Measurements from ENCODE around the gene ACADS. TPM values are rescaled to one million over a fixed set of nuclear protein-coding genes. Genes with fewer than 3 reads are reported as not detected.

ACADS gene
- total RNA-seq, 3 donors from 2014 or later (not counting 1 experiment from before 2014, with no cell fraction given): 14.9 to 18.6 (median 15.5) TPM

- Mint-ChIP-seq H3K27me3 (ENCODE audit: low read depth in 2 of 2) (no peaks in the 10 kb centered on the region), H3K27ac (no peak overlapping the region), H3K4me1 (peaks cover 5 to 9% of the 10 kb centered on the region in 2 donors), H3K4me3 (no peak overlapping the region), H3K9me3 (no peaks in the 10 kb centered on the region), H3K36me3 (no peaks in the 10 kb centered on the region)
- ATAC-seq (no peak), DNase-seq (no peak)
- no CpG with 5 or more reads among the region's 1 CpG for WGBS (ENCODE audit: insufficient coverage)
- H3K27ac ChIP-seq (ENCODE audit: low read length): no peak overlapping the region
- peaks cover 73% of the 10 kb centered on the region for H3K36me3 ChIP-seq (ENCODE audit: control insufficient read depth, insufficient read depth, low read length)
- TF ChIP-seq, protein P1, sequence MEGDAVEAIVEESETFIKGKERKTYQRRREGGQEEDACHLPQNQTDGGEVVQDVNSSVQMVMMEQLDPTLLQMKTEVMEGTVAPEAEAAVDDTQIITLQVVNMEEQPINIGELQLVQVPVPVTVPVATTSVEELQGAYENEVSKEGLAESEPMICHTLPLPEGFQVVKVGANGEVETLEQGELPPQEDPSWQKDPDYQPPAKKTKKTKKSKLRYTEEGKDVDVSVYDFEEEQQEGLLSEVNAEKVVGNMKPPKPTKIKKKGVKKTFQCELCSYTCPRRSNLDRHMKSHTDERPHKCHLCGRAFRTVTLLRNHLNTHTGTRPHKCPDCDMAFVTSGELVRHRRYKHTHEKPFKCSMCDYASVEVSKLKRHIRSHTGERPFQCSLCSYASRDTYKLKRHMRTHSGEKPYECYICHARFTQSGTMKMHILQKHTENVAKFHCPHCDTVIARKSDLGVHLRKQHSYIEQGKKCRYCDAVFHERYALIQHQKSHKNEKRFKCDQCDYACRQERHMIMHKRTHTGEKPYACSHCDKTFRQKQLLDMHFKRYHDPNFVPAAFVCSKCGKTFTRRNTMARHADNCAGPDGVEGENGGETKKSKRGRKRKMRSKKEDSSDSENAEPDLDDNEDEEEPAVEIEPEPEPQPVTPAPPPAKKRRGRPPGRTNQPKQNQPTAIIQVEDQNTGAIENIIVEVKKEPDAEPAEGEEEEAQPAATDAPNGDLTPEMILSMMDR (IDR thresholded peaks at IDR 0.05): no peak
- intact Hi-C loops (cut with micrococcal nuclease): no loop called here
- H3K4me3 ChIP-seq (ENCODE audit: low read length): no peak overlapping the region
- peaks cover 3% of the 10 kb centered on the region for H3K4me1 ChIP-seq (ENCODE audit: control insufficient read depth, insufficient read depth, low read length)
- H3K9me3 ChIP-seq (ENCODE audit: control insufficient read depth, insufficient read depth, low read length): no peaks in the 10 kb centered on the region
- no peaks in the 10 kb centered on the region for H3K27me3 ChIP-seq (ENCODE audit: control insufficient read depth, insufficient read depth, low read length)
Measured at GRCh38 chr12:120697344-120697743, 28.3 kb upstream of the ACADS start.

- Mint-ChIP-seq H3K4me3 (no peak overlapping the region), H3K36me3 (no peaks in the 10 kb centered on the region), H3K9me3 (no peaks in the 10 kb centered on the region), H3K27me3 (ENCODE audit: low read depth in 2 of 2) (no peaks in the 10 kb centered on the region), H3K27ac (no peak overlapping the region), H3K4me1 (no peaks in the 10 kb centered on the region)
- Histone ChIP-seq H3K27ac (ENCODE audit: low read length) (no peak overlapping the region), H3K27me3 (ENCODE audit: control insufficient read depth, insufficient read depth, low read length) (no peaks in the 10 kb centered on the region), H3K36me3 (ENCODE audit: control insufficient read depth, insufficient read depth, low read length) (peaks cover 81% of the 10 kb centered on the region), H3K4me1 (ENCODE audit: control insufficient read depth, insufficient read depth, low read length) (no peaks in the 10 kb centered on the region), H3K4me3 (ENCODE audit: low read length) (no peak overlapping the region), H3K9me3 (ENCODE audit: control insufficient read depth, insufficient read depth, low read length) (no peaks in the 10 kb centered on the region)
- ATAC-seq: no peak
- DNase-seq: no peak
- TF ChIP-seq, protein P1 (IDR thresholded peaks at IDR 0.05): no peak
- intact Hi-C loops (cut with micrococcal nuclease): no loop called here
- 80% methylated on average over 2 of the region's 3 CpGs for WGBS (ENCODE audit: insufficient coverage)
Measured at GRCh38 chr12:120698665-120699064, 27.0 kb upstream of the ACADS start.

DNA sequence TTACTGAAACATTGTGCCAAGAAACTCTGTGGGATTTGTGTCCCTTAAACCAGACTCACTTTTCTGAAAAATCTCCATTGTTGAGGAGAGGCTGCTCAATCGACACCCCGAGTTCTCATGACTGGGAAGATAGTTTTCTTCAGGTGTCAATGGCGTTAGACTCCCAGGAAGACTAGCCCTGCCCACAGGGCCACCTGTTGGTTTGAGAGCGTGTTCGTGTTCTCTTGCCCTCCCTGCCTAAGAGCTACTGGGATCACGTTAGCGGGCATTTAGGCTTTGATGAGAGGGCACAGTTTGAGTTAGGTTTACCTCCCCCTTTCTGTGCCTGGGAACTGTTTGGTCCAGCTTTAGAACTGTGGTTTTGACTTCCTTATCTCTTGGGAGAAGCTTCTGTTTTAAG lies 26.1 kb upstream of the ACADS start:
- H3K27me3 ChIP-seq (ENCODE audit: control insufficient read depth, insufficient read depth, low read length): no peaks in the 10 kb centered on the region
- H3K9me3 ChIP-seq (ENCODE audit: control insufficient read depth, insufficient read depth, low read length): no peaks in the 10 kb centered on the region
- Mint-ChIP-seq H3K4me3 (no peak overlapping the region), H3K4me1 (no peaks in the 10 kb centered on the region), H3K36me3 (no peaks in the 10 kb centered on the region), H3K9me3 (no peaks in the 10 kb centered on the region), H3K27me3 (ENCODE audit: low read depth in 2 of 2) (no peaks in the 10 kb centered on the region), H3K27ac (no peak overlapping the region)
- H3K4me3 ChIP-seq (ENCODE audit: low read length): no peak overlapping the region
- TF ChIP-seq, protein P1 (IDR thresholded peaks at IDR 0.05): no peak
- H3K27ac ChIP-seq (ENCODE audit: low read length): no peak overlapping the region
- peaks cover 74% of the 10 kb centered on the region for H3K36me3 ChIP-seq (ENCODE audit: control insufficient read depth, insufficient read depth, low read length)
- H3K4me1 ChIP-seq (ENCODE audit: control insufficient read depth, insufficient read depth, low read length): no peaks in the 10 kb centered on the region
- intact Hi-C loops (cut with micrococcal nuclease): no loop called here
- 97% methylated on average over 7 of the region's 7 CpGs for WGBS (ENCODE audit: insufficient coverage)
- ATAC-seq (no peak), DNase-seq (no peak)

- H3K27me3 ChIP-seq (ENCODE audit: control insufficient read depth, insufficient read depth, low read length): no peaks in the 10 kb centered on the region
- Mint-ChIP-seq H3K4me1 (no peaks in the 10 kb centered on the region), H3K27me3 (ENCODE audit: low read depth in 2 of 2) (no peaks in the 10 kb centered on the region), H3K9me3 (no peaks in the 10 kb centered on the region), H3K36me3 (no peaks in the 10 kb centered on the region), H3K27ac (no peak overlapping the region), H3K4me3 (no peak overlapping the region)
- H3K9me3 ChIP-seq (ENCODE audit: control insufficient read depth, insufficient read depth, low read length): no peaks in the 10 kb centered on the region
- ATAC-seq (no peak), DNase-seq (no peak)
- TF ChIP-seq, protein P1 (IDR thresholded peaks at IDR 0.05): no peak
- intact Hi-C loops (cut with micrococcal nuclease): no loop called here
- no peak overlapping the region for H3K4me3 ChIP-seq (ENCODE audit: low read length)
- H3K27ac ChIP-seq (ENCODE audit: low read length): no peak overlapping the region
- WGBS (ENCODE audit: insufficient coverage): 100% methylated on average over 5 of the region's 5 CpGs
- H3K36me3 ChIP-seq (ENCODE audit: control insufficient read depth, insufficient read depth, low read length): peaks cover 61% of the 10 kb centered on the region
- H3K4me1 ChIP-seq (ENCODE audit: control insufficient read depth, insufficient read depth, low read length): no peaks in the 10 kb centered on the region
Measured at GRCh38 chr12:120700886-120701285, 24.7 kb upstream of the ACADS start.

All from natural killer cell (primary cell).